Immature natural killer cell (primary cell): ENCODE measurements around the gene MERTK. TPM values are rescaled to one million over a fixed set of nuclear protein-coding genes. Genes with fewer than 3 reads are reported as not detected.
"Not testable (repeated sequence)": the region's sequence is repeated elsewhere in the genome, so short reads cannot be mapped to it uniquely, and the experiment has no call there.

ENCODE experiments used
- DNase-seq, 3 donors: peaks; one replicate each; pipeline ENCODE4 v3.0.0; 2022; ENCODE audit warnings: mixed read lengths in 1 of 3
- H3K27ac Mint-ChIP-seq, 6 donors: one replicate each; pipeline ENCODE4 v1.8.0; 2020; ENCODE audit warnings: mixed read lengths in 6 of 6, mild to moderate bottlenecking in 5 of 6, inconsistent platforms in 4 of 6, moderate library complexity in 3 of 6
- H3K27me3 Mint-ChIP-seq, 3 donors: one replicate each; pipeline ENCODE4 v1.8.0; 2020 to 2021; ENCODE audit warnings: low read depth in 3 of 3, mild to moderate bottlenecking in 3 of 3, mixed read lengths in 3 of 3, moderate library complexity in 3 of 3, inconsistent platforms in 1 of 3
- H3K36me3 Mint-ChIP-seq, 3 donors: one replicate each; pipeline ENCODE4 v1.8.0; 2020; ENCODE audit warnings: mixed read lengths in 3 of 3, inconsistent platforms in 2 of 3, mild to moderate bottlenecking in 2 of 3
- H3K4me1 Mint-ChIP-seq, 2 donors: one replicate each; pipeline ENCODE4 v1.8.0; 2020; ENCODE audit warnings: inconsistent platforms in 2 of 2, mild to moderate bottlenecking in 2 of 2, mixed read lengths in 2 of 2, moderate library complexity in 1 of 2
- H3K4me3 Mint-ChIP-seq, 5 donors: one replicate each; pipeline ENCODE4 v1.8.0; 2020; ENCODE audit warnings: mild to moderate bottlenecking in 5 of 5, mixed read lengths in 5 of 5, inconsistent platforms in 3 of 5, moderate library complexity in 3 of 5
- H3K9me3 Mint-ChIP-seq, 6 donors: one replicate each; pipeline ENCODE4 v1.8.0; 2020; ENCODE audit warnings: mild to moderate bottlenecking in 6 of 6, mixed read lengths in 6 of 6, inconsistent platforms in 4 of 6, moderate library complexity in 3 of 6
- polyA plus RNA-seq, 3 donors: library from polyadenylated mRNA; unstranded; fragments of 300-500 nt; fragmentation: Illumina TruSeq; gene quantifications; one replicate each; pipeline ENCODE4 v1.2.3, GENCODE V29; 2021

MERTK gene
- polyA plus RNA-seq, 3 donors from 2014 or later, result 0.27 TPM; not detected in 2

DNA sequence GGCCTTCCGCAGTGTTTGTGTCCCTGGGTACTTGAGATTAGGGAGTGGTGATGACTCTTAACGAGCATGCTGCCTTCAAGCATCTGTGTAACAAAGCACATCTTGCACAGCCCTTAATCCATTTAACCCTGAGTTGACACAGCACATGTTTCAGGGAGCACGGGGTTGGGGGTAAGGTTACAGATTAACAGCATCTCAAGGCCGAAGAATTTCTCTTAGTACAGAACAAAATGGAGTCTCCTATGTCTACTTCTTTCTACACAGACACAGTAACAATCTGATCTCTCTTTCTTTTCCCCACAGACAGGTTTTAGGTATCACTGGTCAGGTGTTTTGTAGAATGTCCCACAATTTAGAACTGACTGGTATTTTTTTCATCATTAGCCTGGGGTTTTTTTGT is 65.1 kb downstream of the MERTK start:
- not testable (repeated sequence) for H3K27me3 Mint-ChIP-seq, DNase-seq, H3K27ac Mint-ChIP-seq, H3K4me1 Mint-ChIP-seq, H3K4me3 Mint-ChIP-seq, H3K9me3 Mint-ChIP-seq, H3K36me3 Mint-ChIP-seq

DNA sequence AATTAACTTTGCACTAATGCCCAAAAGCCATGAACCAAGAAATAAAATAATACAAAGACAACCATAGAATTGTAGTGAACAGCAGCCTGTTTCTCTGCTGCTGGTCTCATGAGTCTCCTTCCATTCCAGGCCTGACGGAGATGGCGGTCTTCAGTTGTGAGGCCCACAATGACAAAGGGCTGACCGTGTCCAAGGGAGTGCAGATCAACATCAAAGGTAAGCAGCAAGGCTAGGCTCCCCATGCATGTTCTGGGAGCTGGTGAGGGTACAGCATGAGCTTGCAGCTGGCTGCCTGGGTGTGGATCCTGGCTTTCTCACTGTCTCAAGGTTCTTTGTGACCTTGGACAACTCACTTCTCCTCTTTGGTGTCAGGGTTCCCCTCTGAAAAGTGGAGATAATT is 66.7 kb downstream of the MERTK start:
- no peaks in the 10 kb centered on the region for H3K4me1 Mint-ChIP-seq
- peaks cover 0 to 1% (median 0%) of the 10 kb centered on the region in 3 donors for H3K27me3 Mint-ChIP-seq

DNA sequence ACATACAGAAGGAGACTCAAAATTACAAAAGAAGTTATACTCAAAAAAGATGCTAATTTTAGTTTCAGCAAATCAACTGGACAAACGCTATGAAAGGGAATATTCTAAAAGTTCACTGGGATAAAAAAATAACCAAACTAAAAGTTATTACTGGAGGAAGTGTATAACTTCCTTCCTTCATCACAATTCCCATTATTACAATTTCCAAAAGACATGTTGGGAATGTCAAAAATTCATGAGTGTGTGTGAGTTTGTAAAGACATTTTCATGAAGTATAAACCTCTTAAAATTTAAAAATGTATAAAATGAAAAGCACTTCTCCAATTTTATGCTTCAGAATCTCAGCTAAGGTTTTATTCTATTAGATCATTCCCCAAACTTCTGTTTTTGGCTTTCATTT is 67.8 kb downstream of the MERTK start:
- no peaks in the 10 kb centered on the region for H3K36me3 Mint-ChIP-seq
- DNase-seq, result no peak

More for the DNA sequence above, 66.7 kb downstream of the MERTK start:
- Mint-ChIP-seq H3K27ac (no peak overlapping the region), H3K36me3 (no peaks in the 10 kb centered on the region), H3K9me3 (no peaks in the 10 kb centered on the region), H3K4me3 (no peak overlapping the region)
- DNase-seq, result no peak

DNA sequence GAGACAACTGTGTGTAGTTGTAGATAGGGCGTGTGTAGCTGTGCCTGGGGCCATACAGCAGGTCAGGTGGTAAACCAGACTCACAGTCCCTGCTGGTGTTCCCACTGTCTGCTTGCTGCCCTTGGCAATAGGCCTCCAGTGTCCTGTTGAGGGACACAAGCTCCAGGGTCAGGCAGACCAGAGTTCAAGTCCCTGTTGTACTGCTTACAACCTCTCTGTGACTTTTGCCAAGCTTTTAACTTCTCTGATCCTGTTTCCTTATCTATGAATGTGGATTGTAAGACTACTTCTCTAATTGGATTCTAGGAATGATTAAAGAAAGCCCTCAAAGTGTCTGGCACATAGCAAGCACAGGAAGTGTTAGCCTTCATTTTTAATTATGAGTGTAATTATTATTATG is 68.6 kb downstream of the MERTK start:
- H3K36me3 Mint-ChIP-seq, result no peaks in the 10 kb centered on the region
- peaks cover 0 to 1% (median 0%) of the 10 kb centered on the region in 3 donors for H3K27me3 Mint-ChIP-seq
- DNase-seq, result no peak
- no peaks in the 10 kb centered on the region for H3K4me1 Mint-ChIP-seq
- H3K4me3 Mint-ChIP-seq, result no peak overlapping the region
- no peak overlapping the region for H3K27ac Mint-ChIP-seq
- no peaks in the 10 kb centered on the region for H3K9me3 Mint-ChIP-seq

More for the DNA sequence above, 67.8 kb downstream of the MERTK start:
- H3K9me3 Mint-ChIP-seq, result no peaks in the 10 kb centered on the region
- no peaks in the 10 kb centered on the region for H3K4me1 Mint-ChIP-seq
- H3K27ac Mint-ChIP-seq, result no peak overlapping the region
- peaks cover 0 to 1% (median 0%) of the 10 kb centered on the region in 3 donors for H3K27me3 Mint-ChIP-seq
- H3K4me3 Mint-ChIP-seq, result no peak overlapping the region

DNA sequence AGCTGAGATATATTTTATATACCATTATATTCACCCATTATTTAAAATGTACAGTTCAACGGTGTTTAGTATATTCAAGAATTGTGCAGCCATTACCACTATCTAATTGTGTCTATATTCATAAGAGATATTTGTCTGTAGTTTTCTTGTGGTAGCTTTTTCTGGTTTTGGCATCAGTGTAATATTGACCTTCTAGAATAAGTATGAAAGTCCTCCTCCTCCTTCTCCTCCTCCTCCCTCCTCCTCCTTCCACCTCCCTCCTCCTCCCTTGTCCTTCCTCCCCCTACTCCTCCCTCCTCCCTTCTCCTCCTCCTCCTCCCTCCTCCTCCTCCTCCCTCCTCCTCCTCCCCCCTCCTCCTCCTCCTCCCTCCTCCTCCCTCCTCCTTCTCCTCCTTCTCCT is 72.0 kb downstream of the MERTK start:
- Mint-ChIP-seq H3K4me1 (peaks cover 0 to 7% of the 10 kb centered on the region in 2 donors), H3K27me3 (peaks cover 0 to 8% (median 1%) of the 10 kb centered on the region in 3 donors), H3K27ac (no peak overlapping the region), H3K36me3 (no peaks in the 10 kb centered on the region), H3K9me3 (no peaks in the 10 kb centered on the region), H3K4me3 (no peak overlapping the region)
- DNase-seq, result no peak

DNA sequence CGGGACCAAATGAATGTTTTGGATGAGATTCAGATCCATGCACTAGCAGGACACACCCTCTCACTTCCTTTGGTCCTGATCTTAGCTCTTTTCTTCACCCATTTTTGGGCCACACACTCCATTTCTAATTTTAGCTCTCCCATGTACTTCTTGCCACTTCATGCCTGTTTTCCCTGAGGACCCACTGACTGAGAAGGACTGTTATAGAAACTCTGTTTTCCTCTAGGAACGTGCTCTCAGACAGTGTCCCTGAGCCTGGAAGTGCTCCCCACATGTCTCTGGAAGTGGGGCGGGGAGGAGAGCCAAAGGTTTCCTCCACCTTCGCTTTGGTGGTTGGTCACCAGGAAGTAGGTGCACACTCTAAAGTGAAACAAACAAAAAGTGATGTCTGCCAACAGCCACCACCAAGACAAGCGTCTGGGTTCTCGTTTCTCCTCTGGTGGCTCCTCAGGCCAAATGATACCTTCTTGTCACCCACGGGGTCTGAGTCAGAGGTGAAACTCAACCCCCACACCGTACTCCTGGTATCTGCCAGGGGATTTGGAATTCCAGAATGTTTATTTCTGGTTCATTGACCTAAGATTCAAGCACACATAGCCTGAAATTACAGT is 74.7 kb downstream of the MERTK start:
- DNase-seq, result no peak
- H3K27ac Mint-ChIP-seq, result peak overlapping the region in 1 of 6 donors; percentile 61
- peaks cover 0 to 10% (median 3%) of the 10 kb centered on the region in 3 donors for H3K27me3 Mint-ChIP-seq
- peaks cover 0 to 7% of the 10 kb centered on the region in 2 donors for H3K4me1 Mint-ChIP-seq
- peaks cover 0 to 10% (median 8%) of the 10 kb centered on the region in 3 donors for H3K36me3 Mint-ChIP-seq
- peak overlapping the region in 1 of 5 donors; percentile 10 for H3K4me3 Mint-ChIP-seq
- peaks cover 0 to 10% (median 6%) of the 10 kb centered on the region in 6 donors for H3K9me3 Mint-ChIP-seq

DNA sequence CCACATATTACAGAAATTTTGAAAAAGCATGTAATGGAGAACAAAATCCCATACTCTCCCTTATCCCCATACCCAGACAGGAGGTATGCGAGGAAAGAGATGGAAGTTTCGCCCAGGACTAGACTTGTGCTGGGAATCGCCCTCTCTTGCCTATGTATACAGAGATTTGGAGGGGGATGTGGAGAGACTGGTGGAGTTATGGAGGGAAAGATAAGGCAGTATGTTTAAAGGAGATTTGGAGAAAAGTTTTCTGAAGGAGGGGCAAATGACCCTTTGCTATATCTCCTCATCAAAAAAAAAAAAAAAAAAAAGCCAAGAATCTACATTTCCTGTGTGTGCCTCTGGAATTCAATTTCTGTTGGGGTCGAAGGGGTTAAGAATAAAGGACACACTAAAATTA is 75.3 kb downstream of the MERTK start:
- Mint-ChIP-seq H3K27me3 (peaks cover 0 to 10% (median 5%) of the 10 kb centered on the region in 3 donors), H3K9me3 (peaks cover 0 to 10% (median 6%) of the 10 kb centered on the region in 6 donors), H3K4me1 (peaks cover 0 to 7% of the 10 kb centered on the region in 2 donors), H3K36me3 (peaks cover 0 to 10% (median 8%) of the 10 kb centered on the region in 3 donors), H3K27ac (no peak overlapping the region), H3K4me3 (no peak overlapping the region)
- DNase-seq, result no peak

DNA sequence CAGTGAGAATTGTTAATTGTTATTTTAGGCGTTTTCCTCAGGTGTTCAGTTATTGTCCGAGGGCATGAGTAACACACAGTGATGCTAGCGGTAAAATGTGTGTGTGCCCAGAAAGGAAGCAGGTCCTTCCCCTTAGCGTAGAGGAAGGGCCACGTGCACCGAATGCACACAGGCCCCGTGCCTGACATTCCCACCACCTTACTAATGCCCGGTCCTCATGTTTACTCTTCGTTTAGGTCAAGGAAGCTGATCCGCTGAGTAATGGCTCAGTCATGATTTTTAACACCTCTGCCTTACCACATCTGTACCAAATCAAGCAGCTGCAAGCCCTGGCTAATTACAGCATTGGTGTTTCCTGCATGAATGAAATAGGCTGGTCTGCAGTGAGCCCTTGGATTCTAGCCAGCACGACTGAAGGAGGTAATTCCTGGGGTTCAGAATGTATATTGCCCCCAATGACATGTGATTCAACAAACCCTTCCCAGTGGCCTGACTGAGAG is 76.7 kb downstream of the MERTK start:
- Mint-ChIP-seq H3K27ac (no peak overlapping the region), H3K27me3 (peaks cover 0 to 10% (median 5%) of the 10 kb centered on the region in 3 donors), H3K4me1 (peaks cover 0 to 7% of the 10 kb centered on the region in 2 donors), H3K9me3 (peaks cover 0 to 10% (median 6%) of the 10 kb centered on the region in 6 donors), H3K4me3 (no peak overlapping the region), H3K36me3 (peaks cover 0 to 10% (median 8%) of the 10 kb centered on the region in 3 donors)
- DNase-seq, result no peak

DNA sequence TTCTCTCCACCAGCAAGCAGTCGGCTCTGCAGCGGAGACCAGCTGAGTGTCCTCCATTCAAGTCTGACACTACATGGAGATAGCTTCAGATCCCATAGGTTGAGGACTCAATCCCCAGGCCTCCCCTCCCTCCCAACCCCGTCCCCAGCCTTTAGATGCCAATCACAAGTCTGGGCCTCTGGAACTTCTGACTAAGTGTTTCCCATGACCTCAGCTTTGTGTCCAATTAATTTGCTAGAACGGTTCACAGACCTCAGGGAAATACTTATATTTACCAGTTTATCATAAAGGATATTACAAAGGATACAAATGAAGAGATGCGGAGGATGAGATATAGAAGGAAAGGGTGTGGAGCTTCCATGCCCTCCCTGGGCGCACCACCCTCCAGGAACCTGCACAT is 77.4 kb downstream of the MERTK start:
- Mint-ChIP-seq H3K27me3 (peaks cover 0 to 10% (median 5%) of the 10 kb centered on the region in 3 donors), H3K4me1 (peaks cover 0 to 7% of the 10 kb centered on the region in 2 donors), H3K9me3 (peaks cover 0 to 10% (median 6%) of the 10 kb centered on the region in 6 donors), H3K27ac (no peak overlapping the region), H3K4me3 (no peak overlapping the region), H3K36me3 (peaks cover 0 to 10% (median 8%) of the 10 kb centered on the region in 3 donors)
- DNase-seq, result no peak

DNA sequence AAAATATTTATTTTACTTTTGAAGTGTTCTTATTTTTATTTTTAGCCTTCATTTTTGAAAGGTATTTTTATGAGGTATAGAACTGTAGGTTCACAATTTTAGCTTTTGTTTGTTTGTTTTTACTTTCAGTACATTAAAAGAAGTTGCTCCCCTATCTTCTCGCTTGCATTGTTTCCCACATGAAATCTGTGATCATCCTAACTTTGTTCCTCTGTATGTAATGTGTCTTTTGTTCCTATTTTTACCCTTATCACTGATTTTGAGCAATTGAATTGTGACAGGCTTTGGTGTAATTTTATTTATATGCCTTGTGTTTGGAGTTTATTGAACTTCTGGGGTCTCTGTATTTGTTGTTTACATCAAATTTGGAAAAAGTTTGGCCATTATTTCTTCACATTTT is 78.8 kb downstream of the MERTK start:
- H3K36me3 Mint-ChIP-seq, result peaks cover 0 to 10% (median 8%) of the 10 kb centered on the region in 3 donors
- peaks cover 0 to 7% of the 10 kb centered on the region in 2 donors for H3K4me1 Mint-ChIP-seq

DNA sequence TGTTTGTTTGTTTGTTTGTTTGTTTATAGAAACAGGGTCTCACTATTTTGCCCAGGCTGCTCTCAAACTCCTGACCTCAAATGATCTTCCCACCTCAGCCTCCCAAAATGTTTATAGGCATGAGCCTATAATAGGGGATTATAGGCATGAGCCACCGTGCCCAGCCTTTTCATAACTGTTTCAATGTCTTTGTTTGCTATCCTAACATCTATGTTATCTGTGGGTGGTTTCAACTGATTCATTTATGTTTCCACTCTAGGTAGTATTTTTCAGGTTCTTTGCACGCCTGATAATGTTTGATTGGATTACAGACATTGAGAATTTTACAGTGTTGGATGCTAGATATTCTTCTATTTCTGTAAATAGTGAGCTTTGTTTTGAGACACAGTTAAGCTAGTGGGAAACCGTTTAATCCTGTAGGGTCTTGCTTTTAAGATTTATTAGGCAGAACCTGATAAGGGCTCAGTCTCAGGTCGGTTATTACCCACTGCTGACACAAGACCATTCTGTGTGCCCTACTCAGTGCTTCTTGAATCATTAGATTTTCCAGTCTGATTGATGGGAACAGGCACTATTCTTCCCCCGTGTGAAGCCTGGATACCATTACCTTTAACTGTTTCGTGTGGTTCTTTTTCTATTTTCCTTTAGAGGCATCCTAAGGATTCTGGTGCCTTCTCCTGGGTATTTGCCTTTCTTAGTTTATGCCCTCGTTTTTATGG is 80.2 kb downstream of the MERTK start:
- no peak for DNase-seq
- H3K36me3 Mint-ChIP-seq, result peaks cover 0 to 10% (median 8%) of the 10 kb centered on the region in 3 donors
- peaks cover 0 to 10% (median 6%) of the 10 kb centered on the region in 6 donors for H3K9me3 Mint-ChIP-seq
- peaks cover 0 to under 1% of the 10 kb centered on the region in 2 donors for H3K4me1 Mint-ChIP-seq
- H3K4me3 Mint-ChIP-seq, result no peak overlapping the region
- no peak overlapping the region for H3K27ac Mint-ChIP-seq
- H3K27me3 Mint-ChIP-seq, result peaks cover 0 to 8% (median 5%) of the 10 kb centered on the region in 3 donors

More for the DNA sequence above, 78.8 kb downstream of the MERTK start:
- peaks cover 0 to 10% (median 6%) of the 10 kb centered on the region in 6 donors for H3K9me3 Mint-ChIP-seq
- H3K27me3 Mint-ChIP-seq, result peaks cover 0 to 11% (median 5%) of the 10 kb centered on the region in 3 donors
- no peak overlapping the region for H3K27ac Mint-ChIP-seq
- no peak for DNase-seq
- H3K4me3 Mint-ChIP-seq, result no peak overlapping the region

DNA sequence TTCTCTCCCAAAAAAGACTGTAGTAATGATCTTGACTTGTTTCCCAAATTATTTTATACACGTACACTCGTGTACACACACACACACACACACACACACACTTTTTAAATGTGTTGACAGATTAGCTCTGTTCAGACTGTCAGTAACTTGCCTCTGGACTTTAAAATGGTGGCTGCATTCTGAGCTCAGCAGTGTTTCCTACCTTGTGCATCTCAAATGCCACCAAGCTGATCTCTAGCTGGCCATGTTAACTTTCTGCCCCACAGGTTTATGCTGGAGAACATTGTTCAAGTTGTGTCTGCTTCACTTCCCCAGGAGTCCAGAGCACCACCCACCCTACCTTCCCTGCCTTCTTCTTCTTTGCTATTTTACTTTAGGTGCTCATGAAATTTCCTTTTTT is 83.3 kb downstream of the MERTK start:
- no peak overlapping the region for H3K27ac Mint-ChIP-seq
- H3K9me3 Mint-ChIP-seq, result peaks cover 0 to 10% (median 6%) of the 10 kb centered on the region in 6 donors
- no peaks in the 10 kb centered on the region for H3K4me1 Mint-ChIP-seq
- peaks cover 0 to 6% (median 5%) of the 10 kb centered on the region in 3 donors for H3K27me3 Mint-ChIP-seq
- no peak overlapping the region for H3K4me3 Mint-ChIP-seq
- no peak for DNase-seq
- peaks cover 0 to 10% (median 8%) of the 10 kb centered on the region in 3 donors for H3K36me3 Mint-ChIP-seq

DNA sequence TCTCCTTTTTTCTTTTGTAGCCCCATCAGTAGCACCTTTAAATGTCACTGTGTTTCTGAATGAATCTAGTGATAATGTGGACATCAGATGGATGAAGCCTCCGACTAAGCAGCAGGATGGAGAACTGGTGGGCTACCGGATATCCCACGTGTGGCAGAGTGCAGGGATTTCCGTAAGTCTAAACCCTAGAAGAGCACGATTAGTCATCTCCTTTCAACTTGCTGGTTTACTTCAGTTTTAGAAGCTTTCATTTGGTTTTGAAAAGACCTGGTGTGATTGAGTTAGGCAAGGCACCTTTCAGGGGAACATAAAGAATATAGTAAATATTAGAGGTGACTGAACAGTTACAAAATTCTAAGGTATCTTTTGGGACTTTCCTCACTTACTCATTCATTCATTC is 84.4 kb downstream of the MERTK start:
- Mint-ChIP-seq H3K27me3 (peaks cover 0 to 4% (median 4%) of the 10 kb centered on the region in 3 donors), H3K9me3 (peaks cover 0 to under 1% (median 0%) of the 10 kb centered on the region in 6 donors), H3K36me3 (peaks cover 0 to 2% (median under 1%) of the 10 kb centered on the region in 3 donors), H3K4me1 (no peaks in the 10 kb centered on the region), H3K27ac (no peak overlapping the region), H3K4me3 (no peak overlapping the region)
- DNase-seq, result no peak
